OCI-LY1 (cell line): ENCODE data around the gene CIB1.
A peak's percentile ranks its signal among the peaks of the same experiment; 100 is the strongest.
"Not testable (repeated sequence)": the region's sequence is repeated elsewhere in the genome, so short reads cannot be mapped to it uniquely, and the experiment has no call there.

Source experiments
- H2AFZ ChIP-seq: fragments of 200-600 bp; sonication (generic), shearing (Covaris generic); 2 replicates; pipeline ENCODE4 v1.6.0; 2014; ENCODE audit warnings: antibody characterized with exemption, mild to moderate bottlenecking, low read length
- H3F3A ChIP-seq: fragments of 200-600 bp; sonication (generic), shearing (Covaris generic); 2 replicates; pipeline ENCODE4 v1.6.0; 2014; ENCODE audit warnings: mild to moderate bottlenecking, antibody characterized with exemption, low read length, moderate library complexity; ENCODE audit not compliant: insufficient read depth
- H3K27ac ChIP-seq: fragments of 200-600 bp; sonication (generic); 2 replicates; pipeline ENCODE4 v1.5.1; 2014; ENCODE audit warnings: low read length, mixed run types, mild to moderate bottlenecking, low read depth; ENCODE audit not compliant: poor library complexity, severe bottlenecking
- H3K27me3 ChIP-seq: fragments of 200-600 bp; sonication (generic); 2 replicates; pipeline ENCODE4 v1.6.0; 2014; ENCODE audit warnings: antibody characterized with exemption, mild to moderate bottlenecking, low read length, moderate library complexity; ENCODE audit not compliant: insufficient read depth
- H3K36me3 ChIP-seq: fragments of 200-600 bp; sonication (generic); 2 replicates; pipeline ENCODE4 v1.6.1; 2014; ENCODE audit warnings: mild to moderate bottlenecking, antibody characterized with exemption, low read length, moderate library complexity, mixed read lengths; ENCODE audit not compliant: insufficient read depth
- H3K4me1 ChIP-seq: fragments of 200-600 bp; sonication (generic); 2 replicates; pipeline ENCODE4 v1.5.1; 2014; ENCODE audit warnings: mild to moderate bottlenecking, low read length, moderate library complexity; ENCODE audit not compliant: insufficient read depth, severe bottlenecking
- H3K4me2 ChIP-seq: fragments of 200-600 bp; sonication (generic), shearing (Covaris generic); 2 replicates; pipeline ENCODE4 v1.6.1; 2014; ENCODE audit warnings: low read length
- H3K4me3 ChIP-seq: fragments of 200-600 bp; sonication (generic); 2 replicates; pipeline ENCODE4 v1.5.1; 2014; ENCODE audit warnings: low read length, low read depth, mild to moderate bottlenecking, mixed read lengths; ENCODE audit not compliant: poor library complexity, severe bottlenecking
- H3K79me2 ChIP-seq: fragments of 200-600 bp; shearing (Covaris generic); 2 replicates; pipeline ENCODE4 v1.6.1; 2016; ENCODE audit warnings: mixed run types, low read length, mixed read lengths; ENCODE audit not compliant: insufficient read depth
- H3K9ac ChIP-seq: fragments of 200-600 bp; sonication (generic), shearing (Covaris generic); 2 replicates; pipeline ENCODE4 v1.6.1; 2014; ENCODE audit warnings: mild to moderate bottlenecking, low read length, mixed read lengths
- H3K9me2 ChIP-seq: fragments of 200-600 bp; sonication (generic), shearing (Covaris generic); 2 replicates; pipeline ENCODE4 v1.6.1; 2014; ENCODE audit warnings: low read depth, mild to moderate bottlenecking, low read length, mixed read lengths
- H3K9me3 ChIP-seq: fragments of 200-600 bp; shearing (Covaris generic); 2 replicates; pipeline ENCODE4 v1.6.1; 2014; ENCODE audit warnings: low read length, mixed read lengths
- H4K20me1 ChIP-seq: fragments of 200-600 bp; sonication (generic), shearing (Covaris generic); 2 replicates; pipeline ENCODE4 v1.6.0; 2016; ENCODE audit warnings: mild to moderate bottlenecking, low read length; ENCODE audit not compliant: insufficient read depth
- EZH2 ChIP-seq: fragments of 200-600 bp; sonication (generic), shearing (Covaris generic); IDR thresholded peaks from 2 replicates; pipeline ENCODE4 v1.8.0; 2017; ENCODE audit warnings: borderline replicate concordance, mixed run types, mild to moderate bottlenecking, antibody characterized with exemption, low read length, moderate library complexity, mixed read lengths
- TF ChIP-seq, protein P1 (sequence below): fragments of 200-600 bp; sonication (generic), shearing (Covaris generic); IDR thresholded peaks from 2 replicates; pipeline ENCODE4 v1.5.1; 2017; ENCODE audit warnings: mild to moderate bottlenecking, antibody characterized with exemption, low read length, moderate library complexity, mixed read lengths

The CIB1 gene

DNA sequence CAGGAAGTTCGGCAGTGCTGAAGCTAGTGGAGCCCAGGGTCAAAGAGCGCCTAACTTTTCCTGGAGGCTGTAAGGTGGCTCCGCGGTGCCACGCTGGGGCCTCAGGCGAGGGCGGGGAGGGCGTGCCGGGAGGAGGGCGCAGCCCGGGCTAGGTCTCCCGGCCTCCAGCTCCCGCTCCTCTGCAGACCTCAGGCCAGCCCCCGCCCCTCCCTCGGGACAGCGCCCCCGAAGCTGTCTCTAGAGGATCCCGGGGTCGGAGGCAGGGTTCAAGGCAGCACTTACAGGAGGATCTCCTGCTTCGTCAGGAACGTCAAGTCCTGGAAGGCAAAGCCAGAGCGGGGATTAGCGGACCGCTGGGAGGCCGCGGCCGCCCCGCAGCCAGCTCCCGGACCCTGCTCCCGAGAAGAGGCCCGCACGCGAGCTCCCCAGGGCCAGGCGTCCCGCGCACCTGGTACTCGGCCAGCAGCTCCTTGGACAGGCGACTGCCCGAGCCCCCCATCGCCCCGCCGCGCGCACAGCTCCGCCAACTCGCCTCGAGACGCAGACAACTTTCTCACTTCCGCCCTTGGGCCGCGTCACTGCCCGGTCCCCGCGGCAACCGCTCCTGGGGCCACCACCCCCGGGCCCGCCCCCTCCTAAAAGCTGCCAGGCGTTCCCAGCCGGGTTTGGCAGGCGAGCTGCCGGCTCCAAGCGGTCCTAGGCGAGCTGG, at the start of gene CIB1:
TSS of gene CIB1 (minus strand) at position 555 of the 709 bp plus-strand sequence. CDS start at position 499, 56 bp downstream.
- no peak within 1 kb of the TSS for H2AFZ ChIP-seq
- no peaks in the 10 kb centered on the region for H4K20me1 ChIP-seq
- H3K79me2 ChIP-seq = no peaks in the 10 kb centered on the region
- no peaks in the 10 kb centered on the region for H3K9me3 ChIP-seq
- H3K36me3 ChIP-seq = peaks cover 36% of the 10 kb centered on the region
- no peaks in the 10 kb centered on the region for H3F3A ChIP-seq
- H3K9ac ChIP-seq = peak within 1 kb of the TSS; percentile 86
- no peaks in the 10 kb centered on the region for H3K9me2 ChIP-seq
- H3K4me3 ChIP-seq = peak within 1 kb of the TSS; percentile 90
- H3K27me3 ChIP-seq = no peaks in the 10 kb centered on the region
- peak within 1 kb of the TSS; percentile 71 for H3K27ac ChIP-seq
- H3K4me1 ChIP-seq = peaks cover 39% of the 10 kb centered on the region
- no peak for TF ChIP-seq EZH2
- TF ChIP-seq, protein P1, sequence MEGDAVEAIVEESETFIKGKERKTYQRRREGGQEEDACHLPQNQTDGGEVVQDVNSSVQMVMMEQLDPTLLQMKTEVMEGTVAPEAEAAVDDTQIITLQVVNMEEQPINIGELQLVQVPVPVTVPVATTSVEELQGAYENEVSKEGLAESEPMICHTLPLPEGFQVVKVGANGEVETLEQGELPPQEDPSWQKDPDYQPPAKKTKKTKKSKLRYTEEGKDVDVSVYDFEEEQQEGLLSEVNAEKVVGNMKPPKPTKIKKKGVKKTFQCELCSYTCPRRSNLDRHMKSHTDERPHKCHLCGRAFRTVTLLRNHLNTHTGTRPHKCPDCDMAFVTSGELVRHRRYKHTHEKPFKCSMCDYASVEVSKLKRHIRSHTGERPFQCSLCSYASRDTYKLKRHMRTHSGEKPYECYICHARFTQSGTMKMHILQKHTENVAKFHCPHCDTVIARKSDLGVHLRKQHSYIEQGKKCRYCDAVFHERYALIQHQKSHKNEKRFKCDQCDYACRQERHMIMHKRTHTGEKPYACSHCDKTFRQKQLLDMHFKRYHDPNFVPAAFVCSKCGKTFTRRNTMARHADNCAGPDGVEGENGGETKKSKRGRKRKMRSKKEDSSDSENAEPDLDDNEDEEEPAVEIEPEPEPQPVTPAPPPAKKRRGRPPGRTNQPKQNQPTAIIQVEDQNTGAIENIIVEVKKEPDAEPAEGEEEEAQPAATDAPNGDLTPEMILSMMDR = no peak
- H3K4me2 ChIP-seq = peak within 1 kb of the TSS; percentile 99

DNA sequence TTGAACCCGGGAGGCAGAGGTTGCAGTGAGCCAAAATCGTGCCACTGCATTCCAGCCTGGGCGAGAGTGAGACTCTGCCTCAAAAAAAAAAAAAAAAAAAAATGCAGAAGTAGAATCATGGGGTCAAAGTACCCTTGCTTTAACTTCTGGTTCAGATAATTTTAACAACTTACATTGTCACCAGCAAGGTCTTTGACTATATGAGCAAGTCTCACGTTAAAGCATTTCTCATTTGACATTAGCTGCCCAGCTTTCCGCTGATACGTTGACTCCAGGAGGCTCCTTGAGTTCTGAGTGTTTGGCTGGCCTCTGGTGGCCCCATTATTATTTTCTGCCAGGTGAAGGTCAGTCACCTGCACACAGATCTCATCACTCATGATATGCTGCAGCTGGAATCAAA, 47.9 kb upstream of the CIB1 start:
- H3K27ac ChIP-seq = peak overlapping the region; percentile 55
- not testable (repeated sequence) for H3K9ac ChIP-seq, H3K36me3 ChIP-seq, H2AFZ ChIP-seq, H3K9me3 ChIP-seq, H3K79me2 ChIP-seq, H3K27me3 ChIP-seq, H3K4me2 ChIP-seq, H3K4me3 ChIP-seq, H3F3A ChIP-seq, H3K9me2 ChIP-seq, H4K20me1 ChIP-seq
- H3K4me1 ChIP-seq = peaks cover 23% of the 10 kb centered on the region

DNA sequence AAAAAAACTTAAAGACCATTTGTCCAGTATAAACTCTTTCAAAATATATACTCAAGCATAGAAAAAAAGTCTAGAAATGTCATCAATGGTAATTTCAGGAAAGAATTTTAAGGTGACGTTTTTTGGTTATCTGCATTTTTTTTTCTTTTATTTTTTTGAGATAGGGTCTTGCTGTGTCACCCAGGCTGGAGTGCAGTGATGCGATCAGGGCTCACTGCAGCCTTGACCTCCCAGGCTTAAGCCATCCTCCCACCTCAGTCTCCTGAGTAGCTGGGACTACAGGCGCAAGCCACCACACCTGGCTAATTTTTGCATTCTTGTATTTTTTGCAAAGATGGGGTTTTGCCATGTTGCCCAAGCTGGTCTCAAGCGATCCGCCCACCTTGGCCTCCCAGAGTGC, 47.0 kb upstream of the CIB1 start:
- peaks cover 23% of the 10 kb centered on the region for H3K4me1 ChIP-seq
- not testable (repeated sequence) for H2AFZ ChIP-seq, H3K9me3 ChIP-seq, H3K27ac ChIP-seq, H3K9me2 ChIP-seq, H3K9ac ChIP-seq, H3F3A ChIP-seq, H3K79me2 ChIP-seq, H3K4me3 ChIP-seq, H3K36me3 ChIP-seq, H3K27me3 ChIP-seq, H4K20me1 ChIP-seq, H3K4me2 ChIP-seq

DNA sequence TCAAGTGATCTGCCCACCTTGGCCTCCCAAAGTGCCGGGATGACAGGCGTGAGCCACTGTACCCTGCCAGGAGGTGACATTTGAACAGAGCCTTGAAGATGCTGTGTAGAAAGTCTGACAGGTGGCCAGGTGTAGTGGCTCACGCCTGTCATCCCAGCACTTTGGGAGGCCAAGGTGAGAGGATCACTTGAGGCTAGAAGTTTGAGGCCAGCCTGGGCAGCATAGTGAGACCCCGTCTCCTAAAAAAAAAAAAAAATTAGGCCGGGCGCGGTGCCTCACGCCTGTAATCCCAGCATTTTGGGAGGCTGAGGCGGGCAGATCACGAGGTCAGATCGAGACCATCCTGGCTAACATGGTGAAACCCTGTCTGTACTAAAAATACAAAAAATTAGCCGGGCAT, 44.7 kb upstream of the CIB1 start:
- H3F3A ChIP-seq, H3K4me3 ChIP-seq, H3K27ac ChIP-seq, H3K27me3 ChIP-seq, H3K9me2 ChIP-seq, H3K79me2 ChIP-seq, H4K20me1 ChIP-seq, H3K9me3 ChIP-seq, H2AFZ ChIP-seq, H3K9ac ChIP-seq, H3K36me3 ChIP-seq, H3K4me2 ChIP-seq: not testable (repeated sequence)
- peaks cover 23% of the 10 kb centered on the region for H3K4me1 ChIP-seq
